Heart right ventricle (tissue), 16 donors: ENCODE measurements around the gene CHST3. TPM values are rescaled to one million over a fixed set of nuclear protein-coding genes. Genes with fewer than 3 reads are reported as not detected.

Experiments used
- ATAC-seq, 8 donors: fragments of 200-7000 bp; cut with Tn5 transposase; one replicate each; pipeline ENCODE4 v1.9.1; 2020; ENCODE audit warnings: mild to moderate bottlenecking in 8 of 8, moderate library complexity in 8 of 8, moderate number of reproducible peaks in 1 of 8
- DNase-seq, 2 donors: peaks; one replicate each; pipeline ENCODE4 v3.0.0-alpha.2; 2020
- H3K27ac ChIP-seq, 10 donors: fragments of 200-600 bp; sonication (generic) in 2 of 10; one replicate each; pipeline versions ENCODE4 v1.5.0 to v1.8.0; 2020 to 2022; ENCODE audit warnings: mild to moderate bottlenecking in 3 of 10
- H3K27me3 ChIP-seq, 7 donors: fragments of 200-600 bp; one replicate each; pipeline ENCODE4 v1.8.0; 2021 to 2022; ENCODE audit warnings: mild to moderate bottlenecking in 2 of 7
- H3K36me3 ChIP-seq, 9 donors: fragments of 200-600 bp; sonication (generic) in 1 of 9; one replicate each; pipeline versions ENCODE4 v1.5.0 to v1.8.0; 2020 to 2022; ENCODE audit warnings: mild to moderate bottlenecking in 2 of 9
- H3K4me1 ChIP-seq, 9 donors: fragments of 200-600 bp; sonication (generic) in 1 of 9; one replicate each; pipeline versions ENCODE4 v1.5.0 to v1.8.0; 2020 to 2022; ENCODE audit warnings: mild to moderate bottlenecking in 4 of 9
- H3K4me3 ChIP-seq, 10 donors: fragments of 200-600 bp; sonication (generic) in 2 of 10; one replicate each; pipeline versions ENCODE4 v1.5.0 to v1.8.0; 2020 to 2022; ENCODE audit warnings: mild to moderate bottlenecking in 7 of 10, moderate library complexity in 2 of 10
- H3K9me3 ChIP-seq, 11 donors: fragments of 200-600 bp in 10 of 11; sonication (generic) in 2 of 11; one replicate each; pipeline versions ENCODE4 v1.5.0 to v1.8.0; 2013 to 2022; ENCODE audit warnings: mild to moderate bottlenecking in 2 of 11, control low read depth in 1 of 11, moderate library complexity in 1 of 11
- WGBS, 2 donors: extraction: QIAGEN DNeasy Blood & Tissue Kit; methylation state at CpG; one replicate each; pipeline ENCODE4 v1.1.7; 2013; ENCODE audit warnings: inconsistent platforms in 1 of 2; 5-methylcytosine and 5-hydroxymethylcytosine counted together
- intact Hi-C, 10 donors: fragments of 100-400 bp; cut with DNase I; formaldehyde crosslinking; loops; one replicate each; pipeline versions ENCODE4 v1.11.1 to v1.14.2; 2022
- polyA plus RNA-seq, 2 donors: library from polyadenylated mRNA; stranded (reverse); fragments of 200-250 nt; gene quantifications; one replicate each; pipeline ENCODE4 v1.2.3, GENCODE V29; 2013
- total RNA-seq, 10 donors: library from RNA; stranded (reverse); fragmentation: NEBNext Ultra II Directional in 3 of 10; extraction: Animal tissue kit (Norgen Biotek cat#: 25700) in 3 of 10; gene quantifications; one replicate each; pipeline versions ENCODE4 v1.2.1 to v1.2.4, GENCODE V29; 2021 to 2023
- TF ChIP-seq, protein P1 (sequence below), 9 donors: fragments of 200-600 bp; sonication (generic) in 2 of 9; IDR thresholded peaks; one replicate each; pipeline versions ENCODE4 v1.5.0 to v1.8.0; 2021 to 2022; ENCODE audit warnings: antibody characterized with exemption in 9 of 9, mild to moderate bottlenecking in 5 of 9, moderate library complexity in 1 of 9
- donor health status: Arrhythmogenic right ventricular cardiomyopathy.
- donor health status: ischemic (EF 13 %, LVEDD 7.1; RV severe dilation, severe dysfunction).
- donor health status: healthy with polysubstance abuse.
- donor health status: DM: no; HTN: yes; CAD: no.
- donor health status: DM: no; HTN: no; CAD: no.
- donor health status: ischemic (EF 25% LVEDD 6.9; RV normal size, moderate dysfunction).
- donor health status: ischemic (EF 25% LVEDD 5.7; RV mildly dilated, moderate dysfunction).
- donor health status: healthy.
- donor health status: DM: yes; HTN: yes; CAD: no.
- donor health status: Ischemic cardiomyopathy.
- donor health status: ischemic (EF 35%, LVEDD 5.7; RV mildly dilated, moderate dysfunction).
- donor health status: nonischemic (EF 11% LVEDD 7.7; RV severe dilation, severe dysfunction).
- donor health status: DM: yes; HTN: yes; CAD: no.
- donor health status: PGD.
- donor health status: ischemic (EF 29% LVEDD 5.4; RV normal size, mild dysfunction).
- donor health status: nonischemic (EF 23%, LVEDD 6.1; RV moderate dilation, normal function).

Gene CHST3
- total and polyA plus RNA-seq, 12 donors, result 6.3 to 28.7 (median 20.5) TPM

DNA sequence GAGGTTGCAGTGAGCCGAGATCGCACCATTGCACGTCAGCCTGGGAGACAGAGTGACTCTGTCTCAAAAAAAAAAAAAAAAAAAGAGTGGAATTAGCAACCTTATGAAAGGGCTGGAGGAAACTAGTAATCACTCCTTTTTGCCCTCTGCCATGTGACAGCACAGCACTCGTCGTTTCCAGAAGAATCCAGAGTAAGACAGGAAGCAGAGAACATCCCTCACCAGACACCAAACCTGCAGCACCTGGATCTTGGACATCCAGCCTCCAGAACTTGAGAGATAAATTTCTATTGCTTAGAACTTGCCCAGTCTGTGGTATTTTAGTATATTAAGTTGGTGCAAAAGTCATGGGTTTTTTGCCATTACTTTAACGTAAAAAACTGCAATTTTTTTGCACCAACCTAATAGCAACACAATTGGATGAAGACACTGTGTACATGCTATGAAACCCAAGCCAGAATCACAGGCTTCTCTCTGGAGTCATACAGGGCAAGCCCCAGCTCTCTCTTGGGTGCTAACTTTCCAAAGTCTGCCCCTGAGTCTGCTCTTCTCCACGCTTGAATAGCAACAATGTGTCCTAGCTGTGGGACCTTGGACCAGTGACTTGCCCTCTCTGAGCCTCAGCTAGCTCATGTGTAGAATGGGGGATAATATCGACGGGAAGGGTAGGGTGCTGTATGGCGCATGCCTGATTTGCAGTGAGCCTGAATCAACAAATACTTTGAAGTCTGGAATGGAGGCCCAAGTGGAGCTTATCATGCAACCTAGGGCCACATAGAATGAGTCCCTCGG, 55.1 kb downstream of the CHST3 start:
- ATAC-seq (no peak), DNase-seq (no peak)
- H3K27me3 ChIP-seq, result no peaks in the 10 kb centered on the region
- no peaks in the 10 kb centered on the region for H3K9me3 ChIP-seq
- TF ChIP-seq, protein P1, sequence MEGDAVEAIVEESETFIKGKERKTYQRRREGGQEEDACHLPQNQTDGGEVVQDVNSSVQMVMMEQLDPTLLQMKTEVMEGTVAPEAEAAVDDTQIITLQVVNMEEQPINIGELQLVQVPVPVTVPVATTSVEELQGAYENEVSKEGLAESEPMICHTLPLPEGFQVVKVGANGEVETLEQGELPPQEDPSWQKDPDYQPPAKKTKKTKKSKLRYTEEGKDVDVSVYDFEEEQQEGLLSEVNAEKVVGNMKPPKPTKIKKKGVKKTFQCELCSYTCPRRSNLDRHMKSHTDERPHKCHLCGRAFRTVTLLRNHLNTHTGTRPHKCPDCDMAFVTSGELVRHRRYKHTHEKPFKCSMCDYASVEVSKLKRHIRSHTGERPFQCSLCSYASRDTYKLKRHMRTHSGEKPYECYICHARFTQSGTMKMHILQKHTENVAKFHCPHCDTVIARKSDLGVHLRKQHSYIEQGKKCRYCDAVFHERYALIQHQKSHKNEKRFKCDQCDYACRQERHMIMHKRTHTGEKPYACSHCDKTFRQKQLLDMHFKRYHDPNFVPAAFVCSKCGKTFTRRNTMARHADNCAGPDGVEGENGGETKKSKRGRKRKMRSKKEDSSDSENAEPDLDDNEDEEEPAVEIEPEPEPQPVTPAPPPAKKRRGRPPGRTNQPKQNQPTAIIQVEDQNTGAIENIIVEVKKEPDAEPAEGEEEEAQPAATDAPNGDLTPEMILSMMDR (IDR thresholded peaks at IDR 0.05), result no peak
- H3K36me3 ChIP-seq, result no peaks in the 10 kb centered on the region
- H3K4me3 ChIP-seq, result no peak overlapping the region
- no peak overlapping the region for H3K27ac ChIP-seq
- 92 to 96% methylated on average over 11 of the region's 11 CpGs for WGBS, 2 donors
- peaks cover 23 to 55% (median 36%) of the 10 kb centered on the region in 9 donors for H3K4me1 ChIP-seq
- intact Hi-C loops, result loop anchor here in 1 of 10 donors (5.0 kb wide), 1 partner anchor 42 kb away; no protein-coding TSS in a partner anchor

DNA sequence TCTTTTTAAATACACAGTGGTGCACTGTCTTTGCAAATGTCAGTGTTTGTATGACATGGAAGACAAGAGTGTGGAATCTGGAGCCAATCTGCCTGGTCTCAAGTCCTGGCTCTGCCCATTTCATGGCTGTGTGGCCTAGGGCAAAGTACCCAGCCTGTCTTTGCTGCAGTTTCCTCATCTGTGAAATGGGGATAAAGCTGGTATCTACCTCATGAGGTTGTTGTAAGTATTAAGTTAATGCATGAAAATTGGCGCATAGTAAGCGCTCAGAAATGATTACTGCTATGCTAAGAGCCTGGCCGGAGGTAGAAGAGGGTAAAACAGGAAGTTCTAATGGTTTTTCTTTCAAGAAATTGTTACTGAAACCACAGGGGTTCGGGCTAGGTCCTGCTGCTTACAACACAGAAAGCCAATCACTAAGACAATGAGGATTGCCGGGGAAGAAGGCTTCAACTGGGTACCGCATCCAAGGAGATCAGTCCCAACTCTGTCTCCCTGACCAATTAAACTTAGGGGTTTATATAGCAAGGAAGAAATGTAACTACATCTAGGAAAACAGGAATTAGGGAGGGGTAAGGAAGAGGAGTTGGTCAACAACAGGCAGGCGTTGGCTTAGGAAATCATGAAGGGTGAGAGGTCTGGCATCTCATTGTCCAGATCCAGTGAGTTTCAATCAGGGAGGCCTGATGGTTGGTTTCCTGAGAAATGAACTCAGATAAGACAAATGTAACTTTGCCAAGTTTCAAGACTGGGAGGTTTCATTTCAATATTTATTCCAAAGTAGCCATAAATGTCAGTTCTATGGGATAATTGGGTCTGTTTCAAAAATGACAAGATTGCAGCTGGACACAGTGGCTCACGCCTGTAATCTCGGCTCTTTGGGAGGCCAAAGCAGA, 57.0 kb downstream of the CHST3 start:
- DNase-seq (no peak), ATAC-seq (no peak)
- Histone ChIP-seq H3K9me3 (no peaks in the 10 kb centered on the region), H3K4me1 (peaks cover 14 to 38% (median 22%) of the 10 kb centered on the region in 9 donors), H3K27ac (no peak overlapping the region), H3K27me3 (no peaks in the 10 kb centered on the region), H3K4me3 (no peak overlapping the region), H3K36me3 (no peaks in the 10 kb centered on the region)
- intact Hi-C loops, result no loop called here
- TF ChIP-seq, protein P1 (IDR thresholded peaks at IDR 0.05), result no peak
- WGBS, 2 donors, result 63 to 74% methylated on average over 9 of the region's 9 CpGs

DNA sequence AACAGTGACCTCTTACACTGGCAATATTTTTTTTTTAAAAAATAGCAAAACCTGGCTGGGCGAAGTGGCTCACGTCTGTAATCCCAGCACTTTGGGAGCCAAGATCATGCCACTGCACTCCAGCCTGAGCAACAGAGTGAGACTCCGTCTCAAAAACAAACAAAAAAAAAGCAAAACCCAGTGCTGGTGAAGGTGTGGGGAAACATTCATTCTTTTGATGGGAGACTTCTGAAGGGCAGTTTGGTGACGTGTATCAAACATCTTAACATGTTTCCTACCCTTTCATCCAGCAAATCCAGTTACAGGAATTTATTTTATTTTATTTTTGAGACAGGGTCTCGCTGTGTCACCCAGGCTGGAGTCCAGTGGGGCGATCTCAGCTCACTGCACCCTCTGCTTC, 58.0 kb downstream of the CHST3 start:
- Histone ChIP-seq H3K4me3 (no peak overlapping the region), H3K27ac (no peak overlapping the region), H3K9me3 (no peaks in the 10 kb centered on the region), H3K27me3 (no peaks in the 10 kb centered on the region), H3K36me3 (no peaks in the 10 kb centered on the region), H3K4me1 (peaks cover 5 to 27% (median 11%) of the 10 kb centered on the region in 9 donors)
- 89 to 94% methylated on average over 6 of the region's 6 CpGs for WGBS, 2 donors
- no peak for ATAC-seq
- TF ChIP-seq, protein P1 (IDR thresholded peaks at IDR 0.05), result no peak
- no peak for DNase-seq
- intact Hi-C loops, result no loop called here

DNA sequence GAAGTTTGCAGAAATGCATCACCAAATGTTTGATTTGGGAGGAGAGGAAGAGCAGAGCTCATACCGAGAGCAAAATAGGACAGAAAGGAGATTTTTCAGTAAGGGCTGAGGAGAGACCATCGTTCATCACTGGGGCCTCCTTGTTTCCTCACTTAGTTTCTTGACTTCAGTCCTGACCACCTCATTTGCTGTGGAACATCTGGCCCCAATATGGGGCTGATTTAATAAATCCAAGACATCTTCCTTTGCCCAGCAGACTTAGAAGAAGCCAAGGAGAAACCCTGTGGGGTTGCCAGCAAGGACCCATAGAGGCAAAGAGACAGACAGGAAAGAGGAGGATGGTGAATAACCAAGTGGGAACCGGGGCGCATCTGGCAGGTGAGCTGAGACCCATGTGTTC, 60.4 kb downstream of the CHST3 start:
- no peak overlapping the region for H3K4me3 ChIP-seq
- H3K4me1 ChIP-seq, result peaks cover 3 to 18% (median 8%) of the 10 kb centered on the region in 9 donors
- intact Hi-C loops, result no loop called here
- H3K36me3 ChIP-seq, result no peaks in the 10 kb centered on the region
- H3K9me3 ChIP-seq, result no peaks in the 10 kb centered on the region
- H3K27ac ChIP-seq, result no peak overlapping the region
- DNase-seq, result no peak
- no peak for ATAC-seq
- WGBS, 2 donors, result 89 to 95% methylated on average over 4 of the region's 4 CpGs
- TF ChIP-seq, protein P1 (IDR thresholded peaks at IDR 0.05), result no peak
- no peaks in the 10 kb centered on the region for H3K27me3 ChIP-seq
